ENCODE results near the gene FGD3.

The FGD3 gene

DNA sequence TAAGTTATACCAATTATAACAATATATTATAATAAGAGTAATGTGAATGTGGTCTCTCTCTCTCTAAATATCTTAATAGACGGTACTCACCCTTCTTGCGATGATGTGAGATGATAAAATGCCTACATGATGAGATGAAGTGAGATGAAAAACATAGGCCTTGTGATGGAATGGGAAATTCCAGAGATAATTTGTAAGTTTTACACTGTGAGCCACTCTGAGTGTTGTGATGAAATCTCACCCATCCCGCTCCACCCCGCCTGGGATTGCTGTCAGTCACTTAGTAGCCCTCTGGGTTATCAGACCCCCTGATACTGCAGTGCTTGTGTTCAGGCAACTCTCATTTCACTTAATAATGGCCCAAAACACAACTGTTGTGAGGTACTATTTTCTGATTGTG, 121.6 kb downstream of the FGD3 start:
- TF ChIP-seq CTCF (IDR thresholded peaks at IDR 0.05; ENCODE audit: insufficient read depth, low read length, missing control alignments) = no peak
- ChIA-PET POLR2A (no interaction called here), CTCF (no interaction called here)
- DNase-seq (ENCODE audit: low read depth, low spot score) = no peak
- H3K4me3 ChIP-seq (ENCODE audit: low read depth, low read length) = no peak overlapping the region

- ChIA-PET CTCF (interaction anchor here (0.9 kb wide), 1 partner anchor 10 kb away, joined by 3 read pairs; no protein-coding TSS in a partner anchor), POLR2A (no interaction called here)
- no peak overlapping the region for H3K4me3 ChIP-seq (ENCODE audit: low read depth, low read length)
- DNase-seq (ENCODE audit: low read depth, low spot score) = no peak
- no peak for TF ChIP-seq CTCF (IDR thresholded peaks at IDR 0.05; ENCODE audit: insufficient read depth, low read length, missing control alignments)
These were observed 124.1 kb downstream of the FGD3 start for GRCh38 chr9:93071464-93071863.

GRCh38 chr9:93072383-93072795, 125.1 kb downstream of the FGD3 start:
- no peak overlapping the region for H3K4me3 ChIP-seq (ENCODE audit: low read depth, low read length)
- no peak for TF ChIP-seq CTCF (IDR thresholded peaks at IDR 0.05; ENCODE audit: insufficient read depth, low read length, missing control alignments)
- ChIA-PET POLR2A (no interaction called here), CTCF (no interaction called here)
- peak; percentile 4 for DNase-seq (ENCODE audit: low read depth, low spot score)

GRCh38 chr9:93076101-93076791, 128.9 kb downstream of the FGD3 start:
- H3K4me3 ChIP-seq (ENCODE audit: low read depth, low read length) = no peak overlapping the region
- POLR2A ChIA-PET = no interaction called here
- CTCF ChIA-PET = no interaction called here
- no peak for TF ChIP-seq CTCF (IDR thresholded peaks at IDR 0.05; ENCODE audit: insufficient read depth, low read length, missing control alignments)
- DNase-seq (ENCODE audit: low read depth, low spot score) = no peak

GRCh38 chr9:93076792-93077128, 129.4 kb downstream of the FGD3 start:
- TF ChIP-seq CTCF (IDR thresholded peaks at IDR 0.05; ENCODE audit: insufficient read depth, low read length, missing control alignments) = no peak
- POLR2A ChIA-PET = no interaction called here
- CTCF ChIA-PET = no interaction called here
- no peak overlapping the region for H3K4me3 ChIP-seq (ENCODE audit: low read depth, low read length)
- DNase-seq (ENCODE audit: low read depth, low spot score) = no peak

DNA sequence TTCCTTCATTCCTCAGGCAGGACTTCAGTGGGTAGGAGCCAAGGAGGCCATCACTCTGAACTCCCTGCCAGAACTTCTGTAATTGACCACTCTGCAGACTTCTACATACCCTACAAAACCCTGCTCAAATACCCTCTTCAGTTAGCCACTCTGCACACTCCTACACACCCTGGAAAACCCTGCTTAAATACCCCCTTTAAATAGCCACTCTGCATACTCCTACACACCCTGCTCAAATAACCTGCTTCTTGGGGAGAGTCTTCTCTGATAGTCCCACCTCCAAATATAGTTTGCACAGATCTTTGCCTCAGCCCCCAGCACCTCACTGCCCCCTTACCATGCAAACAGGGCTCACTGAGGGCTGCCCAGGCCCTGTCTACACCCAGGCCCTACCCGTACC, 130.0 kb downstream of the FGD3 start:
- CTCF ChIA-PET = no interaction called here
- POLR2A ChIA-PET = no interaction called here
- DNase-seq (ENCODE audit: low read depth, low spot score) = no peak
- TF ChIP-seq CTCF (IDR thresholded peaks at IDR 0.05; ENCODE audit: insufficient read depth, low read length, missing control alignments) = no peak
- H3K4me3 ChIP-seq (ENCODE audit: low read depth, low read length) = no peak overlapping the region
